PC-3 (cell line): ENCODE results near the gene LRRC52. TPM values are rescaled to one million over a fixed set of nuclear protein-coding genes. Genes with fewer than 3 reads are reported as not detected.

Experiments used
- ATAC-seq: fragments of 200-7000 bp; cut with Tn5 transposase; 2 replicates; pipeline ENCODE4 v1.9.1; 2020; ENCODE audit warnings: mild to moderate bottlenecking, moderate library complexity
- BruUV-seq: library from RNA; stranded (reverse); fragments of 400-500 nt; replicated peaks from 2 replicates; lab custom pipeline; 2021; lab: Mats Ljungman, UMichigan
- CTCF ChIA-PET: fragments of 300-600 bp; sonication (Branson Sonifier 250); formaldehyde crosslinking; loops from one replicate; lab custom pipeline; 2022; ENCODE audit warnings: antibody characterized with exemption; lab: Charles Lee
- POLR2A ChIA-PET: fragments of 300-600 bp; sonication (Branson Sonifier 250); formaldehyde crosslinking; loops from one replicate; lab custom pipeline; 2022; ENCODE audit warnings: antibody characterized with exemption; ENCODE audit not compliant: unreplicated experiment; lab: Charles Lee
- DNase-seq: peaks from one replicate; pipeline ENCODE4 v3.0.0-alpha.2; 2015
- H2AFZ ChIP-seq: fragments of 300-600 bp; sonication (generic); 2 replicates; pipeline ENCODE4 v1.6.0; 2016; ENCODE audit warnings: antibody characterized with exemption, low read length
- H3F3A ChIP-seq: fragments of 300-600 bp; sonication (generic); one replicate; pipeline ENCODE4 v1.6.0; 2017; ENCODE audit warnings: antibody characterized with exemption, low read length, control low read depth, mild to moderate bottlenecking; ENCODE audit not compliant: unreplicated experiment
- H3K27ac ChIP-seq: fragments of 300-600 bp; sonication (generic); 2 replicates; pipeline ENCODE4 v1.5.1; 2016; ENCODE audit warnings: mild to moderate bottlenecking, low read length
- H3K27me3 ChIP-seq: fragments of 300-600 bp; sonication (generic); 2 replicates; pipeline ENCODE4 v1.6.1; 2016; ENCODE audit warnings: low read length, mixed read lengths
- H3K36me3 ChIP-seq: fragments of 300-600 bp; sonication (generic); 2 replicates; pipeline ENCODE4 v1.6.1; 2016; ENCODE audit warnings: low read depth, mixed run types, low read length, mixed read lengths
- H3K4me1 ChIP-seq: fragments of 300-600 bp; sonication (generic); 2 replicates; pipeline ENCODE4 v1.5.1; 2016; ENCODE audit warnings: low read length; ENCODE audit not compliant: insufficient read depth
- H3K4me2 ChIP-seq: fragments of 300-600 bp; sonication (generic); 2 replicates; pipeline ENCODE4 v1.6.0; 2016; ENCODE audit warnings: low read length
- H3K4me3 ChIP-seq: fragments of 300-600 bp; sonication (generic); 2 replicates; pipeline ENCODE4 v1.5.1; 2016; ENCODE audit warnings: mild to moderate bottlenecking, low read length, mixed read lengths
- H3K79me2 ChIP-seq: fragments of 300-600 bp; sonication (generic); 2 replicates; pipeline ENCODE4 v1.6.1; 2017; ENCODE audit warnings: low read length, mixed read lengths
- H3K9ac ChIP-seq: fragments of 300-600 bp; sonication (generic); 2 replicates; pipeline ENCODE4 v1.6.0; 2016; ENCODE audit warnings: mild to moderate bottlenecking, low read length
- H3K9me2 ChIP-seq: fragments of 300-600 bp; sonication (generic); replicated peaks from 2 replicates; pipeline ENCODE4 v1.6.1; 2016; ENCODE audit warnings: mixed run types, low read length, mixed read lengths
- H3K9me3 ChIP-seq: fragments of 300-600 bp; sonication (generic); 2 replicates; pipeline ENCODE4 v1.6.1; 2016; ENCODE audit warnings: low read length, mixed read lengths
- H4K20me1 ChIP-seq: fragments of 300-600 bp; sonication (generic); 2 replicates; pipeline ENCODE4 v1.6.1; 2016; ENCODE audit warnings: low read length, mixed read lengths
- EZH2 ChIP-seq: fragments of 300-600 bp; sonication (generic); IDR thresholded peaks from one replicate; pipeline ENCODE4 v1.6.1; 2017; ENCODE audit warnings: antibody characterized with exemption, mild to moderate bottlenecking, low read length; ENCODE audit not compliant: unreplicated experiment
- EZH2phosphoT487 ChIP-seq: fragments of 300-600 bp; sonication (generic); IDR thresholded peaks from 2 replicates; pipeline ENCODE4 v1.6.1; 2018; ENCODE audit warnings: mild to moderate bottlenecking, antibody characterized with exemption, low read length, borderline replicate concordance
- intact Hi-C: fragments of 100-400 bp; cut with micrococcal nuclease; formaldehyde crosslinking; loops from 2 replicates; pipeline ENCODE4 v1.9.0; 2023
- total RNA-seq: library from RNA; depleted of rRNA; stranded (reverse); fragments of >200 nt; gene quantifications from 2 replicates; pipeline ENCODE4 v1.2.3, GENCODE V29; 2014
- TF ChIP-seq, protein P1 (sequence below): fragments of 300-600 bp; sonication (generic); conservative IDR thresholded peaks from 2 replicates; pipeline ENCODE4 v1.5.1; 2017; ENCODE audit warnings: antibody characterized with exemption, low read depth, mild to moderate bottlenecking, low read length

LRRC52 gene
- total RNA-seq, 1 experiment from 2014 or later, result not detected

- Histone ChIP-seq H3F3A (no peaks in the 10 kb centered on the region), H3K9ac (no peak overlapping the region), H3K27ac (no peak overlapping the region), H3K36me3 (no peaks in the 10 kb centered on the region), H3K27me3 (peaks cover 47% of the 10 kb centered on the region), H3K79me2 (no peaks in the 10 kb centered on the region), H2AFZ (no peak overlapping the region), H3K4me3 (no peak overlapping the region), H4K20me1 (no peaks in the 10 kb centered on the region), H3K4me1 (no peaks in the 10 kb centered on the region), H3K9me3 (no peaks in the 10 kb centered on the region), H3K4me2 (no peak overlapping the region), H3K9me2 (no peaks in the 10 kb centered on the region)
- ATAC-seq (no peak), DNase-seq (no peak)
- TF ChIP-seq EZH2phosphoT487, result no peak
- TF ChIP-seq, protein P1, sequence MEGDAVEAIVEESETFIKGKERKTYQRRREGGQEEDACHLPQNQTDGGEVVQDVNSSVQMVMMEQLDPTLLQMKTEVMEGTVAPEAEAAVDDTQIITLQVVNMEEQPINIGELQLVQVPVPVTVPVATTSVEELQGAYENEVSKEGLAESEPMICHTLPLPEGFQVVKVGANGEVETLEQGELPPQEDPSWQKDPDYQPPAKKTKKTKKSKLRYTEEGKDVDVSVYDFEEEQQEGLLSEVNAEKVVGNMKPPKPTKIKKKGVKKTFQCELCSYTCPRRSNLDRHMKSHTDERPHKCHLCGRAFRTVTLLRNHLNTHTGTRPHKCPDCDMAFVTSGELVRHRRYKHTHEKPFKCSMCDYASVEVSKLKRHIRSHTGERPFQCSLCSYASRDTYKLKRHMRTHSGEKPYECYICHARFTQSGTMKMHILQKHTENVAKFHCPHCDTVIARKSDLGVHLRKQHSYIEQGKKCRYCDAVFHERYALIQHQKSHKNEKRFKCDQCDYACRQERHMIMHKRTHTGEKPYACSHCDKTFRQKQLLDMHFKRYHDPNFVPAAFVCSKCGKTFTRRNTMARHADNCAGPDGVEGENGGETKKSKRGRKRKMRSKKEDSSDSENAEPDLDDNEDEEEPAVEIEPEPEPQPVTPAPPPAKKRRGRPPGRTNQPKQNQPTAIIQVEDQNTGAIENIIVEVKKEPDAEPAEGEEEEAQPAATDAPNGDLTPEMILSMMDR, result no peak
- no peak for TF ChIP-seq EZH2
- CTCF ChIA-PET, result no interaction called here
- POLR2A ChIA-PET, result no interaction called here
- no TSS peak for BruUV-seq
- intact Hi-C loops, result no loop called here
Observed at GRCh38 chr1:165495858-165496205, 48.0 kb upstream of the LRRC52 start.

DNA sequence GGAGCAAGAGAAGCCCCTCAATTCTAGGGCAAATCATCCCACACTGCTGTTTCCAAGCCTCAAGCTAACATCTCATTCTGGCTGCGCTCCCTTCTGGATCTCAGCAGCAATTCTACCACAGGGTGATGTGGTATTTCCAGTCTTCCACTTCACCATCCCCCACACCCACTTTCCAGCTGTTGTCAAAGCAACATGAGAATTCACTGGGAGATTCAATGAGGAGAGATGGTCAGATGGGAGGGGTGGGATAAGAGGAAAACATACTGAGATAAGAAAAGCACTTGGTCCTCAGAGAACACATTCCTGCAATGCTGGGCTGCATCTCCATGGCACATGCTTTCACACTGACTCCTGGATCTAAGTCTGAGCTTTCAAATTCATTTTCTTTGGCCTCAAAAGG is 47.3 kb upstream of the LRRC52 start:
- TF ChIP-seq EZH2, result no peak
- no peak for TF ChIP-seq EZH2phosphoT487
- TF ChIP-seq, protein P1, result no peak
- Histone ChIP-seq H3K9me2 (no peaks in the 10 kb centered on the region), H3K9ac (no peak overlapping the region), H3K4me1 (no peaks in the 10 kb centered on the region), H3K79me2 (no peaks in the 10 kb centered on the region), H3K4me3 (no peak overlapping the region), H3K9me3 (no peaks in the 10 kb centered on the region), H4K20me1 (no peaks in the 10 kb centered on the region), H3K4me2 (no peak overlapping the region), H2AFZ (no peak overlapping the region), H3K27me3 (peaks cover 44% of the 10 kb centered on the region), H3F3A (no peaks in the 10 kb centered on the region), H3K36me3 (no peaks in the 10 kb centered on the region), H3K27ac (no peak overlapping the region)
- intact Hi-C loops, result no loop called here
- no TSS peak for BruUV-seq
- no peak for DNase-seq
- ChIA-PET CTCF (no interaction called here), POLR2A (no interaction called here)
- ATAC-seq, result no peak

DNA sequence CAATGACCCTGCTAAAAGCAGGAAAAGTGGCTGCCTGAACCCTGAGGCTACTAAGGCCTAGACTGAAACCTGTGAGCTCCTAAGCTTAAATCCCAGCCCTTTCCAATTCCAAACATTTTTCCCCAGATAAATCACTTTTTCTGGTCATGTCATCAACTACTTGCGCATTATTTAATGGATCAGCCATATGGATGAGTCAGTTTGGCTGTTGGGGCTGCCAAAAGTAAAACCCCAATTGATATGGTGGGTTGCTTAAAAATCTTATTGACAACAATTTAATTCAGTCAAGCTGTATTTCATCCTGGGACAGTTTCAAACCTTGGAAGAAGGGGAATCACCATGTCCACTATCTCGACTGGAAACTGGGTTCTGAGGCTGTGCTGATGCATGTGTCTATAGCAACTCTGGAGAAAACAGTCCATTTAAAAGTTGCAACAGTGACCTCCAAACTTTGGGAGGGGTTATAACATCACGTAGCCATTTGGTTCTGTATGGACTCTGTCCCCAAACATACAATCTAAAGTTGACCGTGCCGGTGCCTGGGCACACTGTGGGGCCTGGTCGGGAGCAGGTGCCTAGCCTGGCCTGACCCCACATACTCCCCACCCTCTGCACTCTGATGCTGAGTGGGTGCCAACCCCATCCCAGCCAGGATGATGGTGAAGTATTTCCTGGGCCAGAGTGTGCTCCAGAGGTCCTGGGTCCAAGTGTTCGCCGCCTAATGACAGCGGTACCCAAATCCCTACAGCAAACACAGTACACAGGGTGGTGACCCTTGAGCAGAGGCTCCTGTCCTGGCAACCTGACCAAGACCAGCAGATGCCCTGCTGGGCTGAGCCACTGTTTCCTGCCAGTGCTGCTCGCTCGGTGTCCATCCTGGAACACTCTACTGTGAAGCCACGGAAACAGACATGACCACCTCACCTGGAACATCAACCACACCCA is 46.5 kb upstream of the LRRC52 start:
- BruUV-seq, result no TSS peak
- no peaks in the 10 kb centered on the region for H3K79me2 ChIP-seq
- H3K9me2 ChIP-seq, result no peaks in the 10 kb centered on the region
- no peak overlapping the region for H3K9ac ChIP-seq
- ChIA-PET CTCF (no interaction called here), POLR2A (no interaction called here)
- H3K36me3 ChIP-seq, result no peaks in the 10 kb centered on the region
- no peak overlapping the region for H3K4me3 ChIP-seq
- ATAC-seq, result no peak
- intact Hi-C loops, result no loop called here
- no peak for DNase-seq
- H2AFZ ChIP-seq, result no peak overlapping the region
- H3F3A ChIP-seq, result no peaks in the 10 kb centered on the region
- H3K4me2 ChIP-seq, result no peak overlapping the region
- no peak overlapping the region for H3K27ac ChIP-seq
- no peaks in the 10 kb centered on the region for H3K4me1 ChIP-seq
- H3K9me3 ChIP-seq, result no peaks in the 10 kb centered on the region
- peaks cover 35% of the 10 kb centered on the region for H3K27me3 ChIP-seq
- H4K20me1 ChIP-seq, result no peaks in the 10 kb centered on the region
- TF ChIP-seq EZH2, result no peak
